ENCODE data around the gene KIF21A.

- TF ChIP-seq, protein P1, sequence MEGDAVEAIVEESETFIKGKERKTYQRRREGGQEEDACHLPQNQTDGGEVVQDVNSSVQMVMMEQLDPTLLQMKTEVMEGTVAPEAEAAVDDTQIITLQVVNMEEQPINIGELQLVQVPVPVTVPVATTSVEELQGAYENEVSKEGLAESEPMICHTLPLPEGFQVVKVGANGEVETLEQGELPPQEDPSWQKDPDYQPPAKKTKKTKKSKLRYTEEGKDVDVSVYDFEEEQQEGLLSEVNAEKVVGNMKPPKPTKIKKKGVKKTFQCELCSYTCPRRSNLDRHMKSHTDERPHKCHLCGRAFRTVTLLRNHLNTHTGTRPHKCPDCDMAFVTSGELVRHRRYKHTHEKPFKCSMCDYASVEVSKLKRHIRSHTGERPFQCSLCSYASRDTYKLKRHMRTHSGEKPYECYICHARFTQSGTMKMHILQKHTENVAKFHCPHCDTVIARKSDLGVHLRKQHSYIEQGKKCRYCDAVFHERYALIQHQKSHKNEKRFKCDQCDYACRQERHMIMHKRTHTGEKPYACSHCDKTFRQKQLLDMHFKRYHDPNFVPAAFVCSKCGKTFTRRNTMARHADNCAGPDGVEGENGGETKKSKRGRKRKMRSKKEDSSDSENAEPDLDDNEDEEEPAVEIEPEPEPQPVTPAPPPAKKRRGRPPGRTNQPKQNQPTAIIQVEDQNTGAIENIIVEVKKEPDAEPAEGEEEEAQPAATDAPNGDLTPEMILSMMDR (IDR thresholded peaks at IDR 0.05), result no peak
- no peak for TF ChIP-seq POLR2A (IDR thresholded peaks at IDR 0.05)
Measured at GRCh38 chr12:39380090-39380489, 62.8 kb downstream of the KIF21A start.
